K562 (cell line): ENCODE data around the gene HOGA1. TPM values are rescaled to one million over a fixed set of nuclear protein-coding genes. Genes with fewer than 3 reads are reported as not detected.
A peak's percentile ranks its signal among the peaks of the same experiment; 100 is the strongest.

Source experiments
- ATAC-seq: fragments of 200-7000 bp; cut with Tn5 transposase; 3 replicates; pipeline ENCODE4 v1.9.1; 2020; ENCODE audit warnings: moderate library complexity
- BruUV-seq: library from RNA; stranded (reverse); fragments of 400-500 nt; replicated peaks from 2 replicates; lab custom pipeline; 2021; lab: Mats Ljungman, UMichigan
- CTCF ChIA-PET: fragments of 300-600 bp; formaldehyde crosslinking; extraction: SDS; loops from one replicate; lab custom pipeline; 2021; ENCODE audit warnings: low intra/inter-chr PET ratio; lab: Yijun Ruan, JAX
- POLR2A ChIA-PET: fragments of 300-600, 350-650 bp; sonication (Branson Sonifier 250); formaldehyde crosslinking; extraction: SDS; loops from one replicate; lab custom pipeline; 2021; ENCODE audit warnings: antibody characterized with exemption, inconsistent platforms; lab: Yijun Ruan, JAX
- DNase-seq, 4 experiments: peaks; one replicate each; pipeline versions ENCODE4 v3.0.0 to v3.0.0-alpha.2; 2011 to 2018; ENCODE audit warnings: low spot score in 3 of 4, mixed read lengths in 3 of 4; ENCODE audit errors: extremely low read depth in 1 of 4
- FAIRE-seq: peaks from 2 replicates; lab custom pipeline; 2011; peaks lifted over from hg19 to GRCh38; lab: Jason Lieb, UNC
- H2AFZ ChIP-seq: 2 replicates; pipeline ENCODE4 v1.6.0; 2011; ENCODE audit warnings: low read depth, low read length, control low read depth, inconsistent platforms
- H3K27ac ChIP-seq: fragments of 200-600 bp; 3 replicates; pipeline ENCODE4 v1.8.0; 2011; ENCODE audit warnings: low read depth, mild to moderate bottlenecking, control low read depth, inconsistent platforms, low read length, moderate library complexity, mixed read lengths; ENCODE audit errors: extremely low read depth
- H3K27me3 ChIP-seq, 2 experiments: fragments of 300-600 bp in 1 of 2; 2 replicates in 1 of 2; 3 replicates in 1 of 2; pipeline versions ENCODE4 v1.6.0 to v1.8.0; 2011; ENCODE audit warnings: inconsistent platforms in 2 of 2, low read length in 2 of 2, mild to moderate bottlenecking in 1 of 2, mixed read lengths in 1 of 2, moderate library complexity in 1 of 2; ENCODE audit not compliant: control insufficient read depth in 2 of 2, insufficient read depth in 2 of 2
- H3K36me3 ChIP-seq: fragments of 300-600 bp; 3 replicates; pipeline ENCODE4 v1.8.0; 2011; ENCODE audit warnings: mild to moderate bottlenecking, low read length, inconsistent platforms; ENCODE audit not compliant: control insufficient read depth, insufficient read depth
- H3K4me1 ChIP-seq, 2 experiments: fragments of 200-600 bp in 1 of 2; replicated peaks in 1 of 2; 2 replicates in 1 of 2; 3 replicates in 1 of 2; pipeline versions ENCODE4 v1.5.1 to v1.8.0; 2011; ENCODE audit warnings: inconsistent platforms in 2 of 2, low read length in 2 of 2, mild to moderate bottlenecking in 1 of 2, mixed read lengths in 1 of 2, moderate library complexity in 1 of 2; ENCODE audit not compliant: control insufficient read depth in 2 of 2, insufficient read depth in 2 of 2
- H3K4me2 ChIP-seq: 2 replicates; pipeline ENCODE4 v1.6.1; 2011; ENCODE audit warnings: low read length, control low read depth, inconsistent platforms, mixed read lengths; ENCODE audit not compliant: insufficient read depth
- H3K4me3 ChIP-seq: fragments of 200-600 bp; sonication (generic), shearing (Covaris generic); 2 replicates; pipeline ENCODE4 v1.5.1; 2016; ENCODE audit warnings: control low read depth, inconsistent platforms
- H3K79me2 ChIP-seq: fragments of 200-600 bp; 3 replicates; pipeline ENCODE4 v1.8.0; 2011; ENCODE audit warnings: low read length, inconsistent platforms; ENCODE audit not compliant: control insufficient read depth, insufficient read depth
- H3K9ac ChIP-seq, 2 experiments: 2 replicates each; pipeline versions ENCODE4 v1.6.0 to v1.6.1; 2011; ENCODE audit warnings: low read depth in 2 of 2, low read length in 2 of 2, control low read depth in 1 of 2, inconsistent platforms in 1 of 2, mild to moderate bottlenecking in 1 of 2, mixed read lengths in 1 of 2; ENCODE audit not compliant: insufficient read depth in 1 of 2
- H3K9me1 ChIP-seq: one replicate; pipeline ENCODE4 v1.6.0; 2011; ENCODE audit warnings: inconsistent platforms, mild to moderate bottlenecking, low read length, moderate library complexity; ENCODE audit not compliant: control insufficient read depth, insufficient read depth
- H3K9me3 ChIP-seq: replicated peaks from 2 replicates; pipeline ENCODE4 v1.5.1; 2011; ENCODE audit warnings: low read depth, low read length, inconsistent platforms; ENCODE audit not compliant: control insufficient read depth, insufficient read depth
- H4K20me1 ChIP-seq: replicated peaks from 2 replicates; pipeline ENCODE4 v1.6.1; 2011; ENCODE audit warnings: low read length, inconsistent platforms, mixed read lengths; ENCODE audit not compliant: control insufficient read depth, insufficient read depth
- E2F1 ChIP-seq: sonication (generic); formaldehyde crosslinking; IDR thresholded peaks from 2 replicates; pipeline ENCODE4 v1.8.1; 2023; ENCODE audit warnings: mild to moderate bottlenecking, missing genetic modification reagents, moderate library complexity
- E2F6 ChIP-seq, 2 experiments: IDR thresholded peaks; 2 replicates each; pipeline ENCODE4 v1.6.1; 2011; ENCODE audit warnings: borderline replicate concordance in 1 of 2, control low read depth in 1 of 2, low read depth in 1 of 2, low read length in 1 of 2, mild to moderate bottlenecking in 1 of 2, mixed read lengths in 1 of 2, moderate library complexity in 1 of 2; ENCODE audit not compliant: insufficient read depth in 1 of 2, insufficient read length in 1 of 2, poor library complexity in 1 of 2, severe bottlenecking in 1 of 2; ENCODE audit errors: extremely low read depth in 1 of 2
- EP300 ChIP-seq: IDR thresholded peaks from 2 replicates; pipeline ENCODE4 v1.6.1; 2012; ENCODE audit warnings: low read length, improper control_type of control experiment
- ERF ChIP-seq: fragments of 450-650 bp; formaldehyde crosslinking; IDR thresholded peaks from 2 replicates; pipeline ENCODE4 v1.4.0; 2020; ENCODE audit warnings: mild to moderate bottlenecking, mixed read lengths
- ETV6 ChIP-seq, 3 experiments: fragments of 150-350 bp in 1 of 3; sonication (generic) in 1 of 3; formaldehyde crosslinking in 1 of 3; IDR thresholded peaks; 2 replicates each; pipeline versions ENCODE4 v1.6.1 to v1.8.0; 2014 to 2022; ENCODE audit warnings: borderline replicate concordance in 2 of 3, low read depth in 2 of 3, antibody characterized with exemption in 1 of 3, low read length in 1 of 3, mild to moderate bottlenecking in 1 of 3, missing genetic modification reagents in 1 of 3
- EZH2 ChIP-seq: IDR thresholded peaks from 2 replicates; pipeline ENCODE4 v1.6.1; 2012; ENCODE audit warnings: low read depth, mild to moderate bottlenecking, inconsistent platforms, low read length, borderline replicate concordance
- NCOA2 ChIP-seq, 2 experiments: fragments of 450-650 bp; IDR thresholded peaks; 2 replicates each; pipeline ENCODE4 v1.6.1; 2018; ENCODE audit warnings: mild to moderate bottlenecking in 2 of 2, moderate library complexity in 1 of 2; ENCODE audit not compliant: partially characterized antibody in 2 of 2
- PHB ChIP-seq: fragments of 250-450 bp; sonication (Bioruptor Pico); IDR thresholded peaks from 2 replicates; pipeline ENCODE4 v1.5.0; 2021
- SIN3A ChIP-seq, 2 experiments: fragments of 150-350 bp in 1 of 2; IDR thresholded peaks; 2 replicates each; pipeline ENCODE4 v1.6.1; 2011 to 2016; ENCODE audit warnings: borderline replicate concordance in 2 of 2, low read depth in 2 of 2, low read length in 2 of 2, mild to moderate bottlenecking in 2 of 2, moderate library complexity in 2 of 2; ENCODE audit not compliant: control insufficient read depth in 1 of 2
- SIRT6 ChIP-seq: IDR thresholded peaks from one replicate; pipeline ENCODE4 v1.6.1; 2012; ENCODE audit warnings: low read depth, mild to moderate bottlenecking, control low read depth, inconsistent platforms, low read length, moderate library complexity
- TBL1XR1 ChIP-seq, 2 experiments: IDR thresholded peaks; 2 replicates each; pipeline ENCODE4 v1.6.1; 2012; ENCODE audit warnings: improper control_type of control experiment in 2 of 2, low read length in 2 of 2, mild to moderate bottlenecking in 1 of 2
- USF2 ChIP-seq: sonication (generic); formaldehyde crosslinking; IDR thresholded peaks from 2 replicates; pipeline ENCODE4 v1.5.0; 2020; ENCODE audit warnings: missing genetic modification reagents
- ZNF280A ChIP-seq: fragments of 450-650 bp; IDR thresholded peaks from 2 replicates; pipeline ENCODE4 v1.6.1; 2018; ENCODE audit warnings: mild to moderate bottlenecking, low read depth; ENCODE audit not compliant: partially characterized antibody
- ZNF311 ChIP-seq: fragments of 250-450 bp; sonication (Bioruptor Pico); IDR thresholded peaks from 2 replicates; pipeline ENCODE4 v1.4.0; 2020; ENCODE audit warnings: mild to moderate bottlenecking, moderate library complexity
- ZNF354B ChIP-seq: fragments of 250-450 bp; sonication (Bioruptor Pico); IDR thresholded peaks from 2 replicates; pipeline ENCODE4 v1.4.0; 2020
- WGBS: fragments of 100-300 bp; shearing (Covaris generic); methylation state at CpG from one replicate; pipeline ENCODE4 v1.1.6; 2016; ENCODE audit warnings: low coverage, mixed read lengths; ENCODE audit not compliant: insufficient coverage; ENCODE audit errors: missing lambda C conversion rate; 5-methylcytosine and 5-hydroxymethylcytosine counted together
- in situ Hi-C: fragments of 300-500 bp; cut with MboI; formaldehyde crosslinking; loops from 4 replicates; pipeline ENCODE4 v1.15.0; 2018; ENCODE audit warnings: inconsistent platforms, mixed read lengths
- intact Hi-C: fragments of 100-400 bp; cut with micrococcal nuclease; formaldehyde crosslinking; loops from 2 replicates; pipeline ENCODE4 v1.14.2; 2022
- polyA plus RNA-seq, 8 experiments: library from polyadenylated mRNA; depleted of rRNA in 4 of 8; stranded (reverse) in 5 of 8; unstranded in 3 of 8; fragments of >200 nt; fragmentation: Nextera tagmentation in 2 of 8; fragmentation: Illumina TruSeq in 1 of 8; extraction: Ambion mirVana in 2 of 8; extraction: Trizol in 1 of 8; gene quantifications; 2 replicates each; pipeline versions ENCODE4 v1.2.1 to v1.2.3, GENCODE V29; 2011 to 2014; ENCODE audit warnings: inconsistent platforms in 1 of 8, missing spikeins in 1 of 8
- total RNA-seq, 7 experiments: library from RNA; depleted of rRNA in 6 of 7; stranded (reverse); fragments of >200 nt in 6 of 7; fragmentation: Illumina TruSeq in 2 of 7; extraction: Trizol in 2 of 7; gene quantifications; 2 replicates each; pipeline versions ENCODE4 v1.2.1 to v1.2.3, GENCODE V29; 2011 to 2021; ENCODE audit warnings: low replicate concordance in 1 of 7

HOGA1 gene
- total and polyA plus RNA-seq, 9 of the 15 experiments (the other 6 are each of a cell fraction or from before 2014, with no cell fraction given) = not detected

GRCh38 chr10:97583476-97583875 is 713 bp upstream of the HOGA1 start (continued):
- TF ChIP-seq E2F1 (CRISPR knock-in tag) = no peak
- no peak for TF ChIP-seq TBL1XR1 (IDR thresholded peaks at IDR 0.05; ENCODE audit: low read length in 2 of 2)
- no peak for TF ChIP-seq ERF (CRISPR knock-in tag)
- no peak for TF ChIP-seq PHB (CRISPR knock-in tag)
- TF ChIP-seq SIRT6 = no peak
- TF ChIP-seq ZNF354B (CRISPR knock-in tag) = no peak
- no peak for TF ChIP-seq EP300
- TF ChIP-seq SIN3A (IDR thresholded peaks at IDR 0.05; ENCODE audit: borderline replicate concordance in 2 of 2, control insufficient read depth in 1 of 2, low read depth in 2 of 2, low read length in 2 of 2) = no peak
- no peak for TF ChIP-seq NCOA2 (IDR thresholded peaks at IDR 0.05; ENCODE audit: partially characterized antibody in 2 of 2)

- POLR2A ChIA-PET = interaction anchor here (0.9 kb wide), 1 partner anchor 26 kb away, joined by 3 read pairs; no protein-coding TSS in a partner anchor
- peak; percentile 63 to 72 for TF ChIP-seq E2F6 (IDR thresholded peaks at IDR 0.05; ENCODE audit: borderline replicate concordance in 1 of 2, extremely low read depth in 1 of 2, insufficient read depth in 1 of 2, insufficient read length in 1 of 2, low read depth in 1 of 2, low read length in 1 of 2, poor library complexity in 1 of 2, severe bottlenecking in 1 of 2)
- no peak for TF ChIP-seq ETV6 (IDR thresholded peaks at IDR 0.05; ENCODE audit: borderline replicate concordance in 1 of 2, low read depth in 2 of 2, low read length in 1 of 2)
- no peak for TF ChIP-seq ETV6 (CRISPR knock-in tag; IDR thresholded peaks at IDR 0.05; ENCODE audit: borderline replicate concordance)
- TF ChIP-seq ZNF311 (CRISPR knock-in tag) = no peak
- no peak for TF ChIP-seq ZNF280A
- TF ChIP-seq USF2 = peak; percentile 69
- TF ChIP-seq EZH2 = no peak
Measured at GRCh38 chr10:97584798-97585438, 729 bp downstream of the HOGA1 start.

More at GRCh38 chr10:97584798-97585438, 729 bp downstream of the HOGA1 start:
- CTCF ChIA-PET = no interaction called here
- Histone ChIP-seq H4K20me1 (no peaks in the 10 kb centered on the region), H3K9ac (no peak overlapping the region), H3K27me3 (no peaks in the 10 kb centered on the region), H3K4me3 (no peak overlapping the region), H3K4me1 (peaks cover 0 to 3% of the 10 kb centered on the region in 2 experiments; a peak in 3 of 5 replicates), H3K36me3 (no peaks in the 10 kb centered on the region), H2AFZ (0 out of 2 replicates have a peak overlapping the region, but pooled peaks have one; percentile 32), H3K9me1 (no peaks in the 10 kb centered on the region), H3K79me2 (no peaks in the 10 kb centered on the region), H3K27ac (no peak overlapping the region), H3K4me2 (no peak overlapping the region), H3K9me3 (no peaks in the 10 kb centered on the region)
- intact Hi-C loops (no loop called here), in situ Hi-C loops (no loop called here)
- FAIRE-seq (no peak), DNase-seq (peak in 1 of 4 experiments; percentile 12), ATAC-seq (no peak)
- no TSS peak for BruUV-seq
- WGBS = 37% methylated on average over 5 of the region's 5 CpGs
